SIG-M5 treated with dmso at 0.1 percent for 504 hours (cell line): ENCODE results near the gene CCND3.
A peak's percentile ranks its signal among the peaks of the same experiment; 100 is the strongest.

Experiments
- DNase-seq: peaks from one replicate; lab custom pipeline; 2025; ENCODE audit not compliant: unreplicated experiment; lab: John Stamatoyannopoulos, UW

The CCND3 gene

GRCh38 chr6:41927253-41927652, 14.4 kb downstream of the CCND3 start:
- DNase-seq = no peak

GRCh38 chr6:41922154-41922553, 19.5 kb downstream of the CCND3 start:
- DNase-seq = no peak

GRCh38 chr6:41921712-41921998, 20.0 kb downstream of the CCND3 start:
- DNase-seq = no peak

GRCh38 chr6:41920921-41921711, 20.5 kb downstream of the CCND3 start, which contains the start of the genes BYSL and MED20:
Gene BYSL (plus strand): TSS chr6:41921499. CDS start chr6:41921563, 64 bp downstream.
Gene MED20 (minus strand): TSS chr6:41921139. CDS start chr6:41921018, 121 bp downstream.
- DNase-seq = peak; percentile 94

- no peak for DNase-seq
Measured at GRCh38 chr6:41917528-41917927, 24.1 kb downstream of the CCND3 start.

- no peak for DNase-seq
Measured at GRCh38 chr6:41914869-41915530, 26.6 kb downstream of the CCND3 start.

- no peak for DNase-seq
Measured at GRCh38 chr6:41914343-41914742, 27.3 kb downstream of the CCND3 start.

GRCh38 chr6:41909727-41910126, 31.9 kb downstream of the CCND3 start:
- no peak for DNase-seq

DNA sequence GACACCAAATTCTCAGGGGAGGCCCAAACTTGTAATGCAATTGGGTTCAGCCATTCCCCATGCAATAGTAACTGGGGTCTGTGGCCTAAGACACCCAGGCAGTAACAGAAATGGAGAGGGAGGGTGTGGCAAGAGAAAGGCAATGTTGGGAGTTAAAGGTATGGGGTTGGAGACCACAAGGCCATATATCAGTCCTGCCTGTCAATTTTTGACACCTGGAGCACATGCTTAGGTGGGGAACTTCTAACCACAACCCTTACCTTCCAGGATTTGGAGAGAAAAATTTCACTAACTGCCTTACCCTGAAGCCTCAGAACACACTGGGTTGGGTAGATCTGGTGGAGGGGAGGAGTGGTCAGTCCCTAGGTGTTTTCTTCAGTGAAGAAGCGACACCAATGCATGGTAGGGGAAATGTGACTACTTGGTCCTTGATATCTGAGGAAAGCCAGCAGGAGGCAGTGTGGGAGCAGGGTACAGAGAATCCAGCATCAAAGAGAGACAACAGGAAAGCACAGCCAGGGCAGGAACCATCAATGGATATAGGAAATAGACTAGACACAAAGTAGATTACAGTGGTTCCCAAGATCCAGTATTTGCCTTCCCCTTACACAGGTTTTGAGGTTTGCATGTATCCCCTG, 39.6 kb downstream of the CCND3 start:
- no peak for DNase-seq

DNA sequence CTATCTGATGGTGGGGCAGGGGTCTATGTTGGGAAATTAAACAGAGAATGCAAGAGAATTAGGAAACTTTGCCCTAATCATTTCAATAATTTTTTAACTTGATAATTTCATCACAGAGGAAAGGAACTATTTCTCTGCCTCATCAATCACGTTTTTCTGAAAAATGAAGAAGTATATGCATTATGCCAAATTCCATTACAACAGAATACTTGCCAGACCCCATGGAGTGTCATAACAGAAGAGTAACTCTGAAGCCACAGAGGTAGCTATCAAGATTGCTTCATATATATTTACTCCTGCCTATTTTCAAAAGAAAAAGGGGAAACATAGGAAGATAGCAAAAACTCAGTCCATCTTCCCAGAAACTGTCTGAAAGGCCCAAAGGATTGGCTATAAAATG, 40.7 kb downstream of the CCND3 start:
- DNase-seq = no peak

GRCh38 chr6:41896281-41896680, 45.3 kb downstream of the CCND3 start:
- no peak for DNase-seq

- peak; percentile 89 for DNase-seq
Measured at GRCh38 chr6:41895300-41896233, 46.0 kb downstream of the CCND3 start, which contains the start of gene USP49. Gene USP49 (minus strand): TSS chr6:41895375. CDS start chr6:41806983, 88,392 bp downstream.

DNA sequence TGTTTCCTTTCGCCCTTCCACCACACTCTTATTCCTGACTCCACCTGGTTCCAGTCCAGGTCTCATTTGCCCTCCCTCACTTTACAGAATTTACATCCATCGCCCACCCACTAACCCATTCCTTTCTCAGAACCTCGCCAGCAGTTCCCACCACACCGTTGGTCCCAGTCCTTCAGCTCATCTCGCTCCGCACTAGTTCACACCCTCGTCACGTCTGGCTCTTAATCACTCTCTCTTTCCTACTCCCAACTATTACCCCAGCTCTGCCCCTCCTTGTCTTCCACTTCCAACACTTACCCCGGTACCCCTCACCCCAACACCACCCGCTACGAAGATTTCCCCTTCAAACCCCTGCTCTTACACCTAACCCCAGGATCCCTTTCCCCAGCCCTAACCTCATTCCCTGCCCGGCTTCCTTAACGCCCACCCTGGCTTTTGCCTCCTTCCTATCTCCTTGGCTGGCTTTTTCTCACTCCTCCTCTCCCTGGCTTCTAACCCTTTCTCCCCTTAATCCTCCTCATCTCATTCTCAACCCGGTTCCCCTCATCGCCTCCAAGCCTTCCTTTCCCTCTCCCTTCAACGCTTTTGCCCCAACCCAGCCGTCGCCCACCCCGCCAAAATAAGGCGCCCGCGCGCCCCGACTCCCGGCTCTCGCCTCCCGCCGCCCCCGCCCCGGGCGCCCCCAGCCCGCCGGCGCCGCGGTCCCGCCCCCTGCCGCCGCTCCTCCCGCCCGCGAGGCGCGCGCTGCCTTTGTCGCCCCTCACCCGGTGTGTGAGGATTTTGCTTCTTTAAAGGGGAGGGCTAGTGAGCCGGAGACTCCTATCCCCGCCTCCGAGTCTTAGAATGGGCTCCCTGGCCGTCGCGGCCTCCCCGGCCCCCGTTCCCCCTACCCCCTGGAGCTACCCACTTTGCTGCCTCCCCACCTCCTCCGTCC, 47.0 kb downstream of the CCND3 start:
- no peak for DNase-seq

DNA sequence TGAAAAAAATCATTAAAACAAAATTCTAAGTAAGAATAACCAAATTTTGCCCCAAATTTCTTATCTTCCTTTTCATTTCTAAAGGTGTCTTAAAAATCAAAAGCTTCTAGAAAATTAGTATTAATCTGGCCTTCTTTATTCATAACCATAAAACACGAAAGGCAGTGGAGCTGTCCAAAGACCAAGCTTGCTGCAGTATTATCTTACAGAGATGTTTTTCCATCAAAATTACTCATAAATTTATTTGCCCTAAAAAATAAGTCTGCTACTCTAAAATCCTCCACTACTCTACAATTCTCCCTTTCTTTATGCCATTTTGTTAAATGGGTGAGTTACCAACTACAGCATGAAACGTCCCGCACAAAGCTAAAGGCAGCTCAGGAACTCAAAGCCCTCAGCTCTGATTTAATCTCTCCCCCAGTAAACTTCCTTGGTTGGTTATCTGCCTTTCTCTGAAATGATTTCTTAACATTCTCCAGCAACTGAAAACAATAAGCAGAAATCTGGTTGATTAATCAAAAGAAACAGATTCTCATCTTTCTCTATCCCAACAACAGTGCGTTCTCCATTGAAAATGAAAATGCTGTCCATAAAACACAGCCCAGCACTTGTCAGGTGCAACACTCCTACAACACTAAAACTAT, 48.6 kb downstream of the CCND3 start:
- no peak for DNase-seq

- no peak for DNase-seq
Measured at GRCh38 chr6:41887331-41887751, 54.3 kb downstream of the CCND3 start.

DNA sequence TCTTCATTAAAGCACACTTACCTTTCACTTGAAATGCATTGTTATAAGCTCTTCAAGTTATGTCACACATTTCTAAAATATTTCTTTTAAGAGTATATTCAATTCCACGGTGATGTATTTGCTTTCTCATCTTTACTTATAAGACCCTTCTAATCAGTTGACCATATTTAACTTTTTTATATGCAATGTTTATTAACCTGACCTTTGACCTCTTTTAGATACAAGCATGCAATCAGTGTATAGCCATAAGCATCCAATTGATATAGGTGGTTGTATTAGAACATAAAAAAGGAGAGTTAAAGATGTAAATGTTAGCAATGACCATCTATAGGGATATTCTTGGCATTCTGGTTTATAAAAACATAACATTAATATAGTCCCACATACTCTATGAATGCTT, 55.7 kb downstream of the CCND3 start:
- DNase-seq = no peak

GRCh38 chr6:41884957-41885356, 56.7 kb downstream of the CCND3 start:
- DNase-seq = no peak
